ENCODE results near the gene SLC24A2.
"Not testable (repeated sequence)": the region's sequence is repeated elsewhere in the genome, so short reads cannot be mapped to it uniquely, and the experiment has no call there.

The SLC24A2 gene

GRCh38 chr9:19788614-19789271 lies at the start of gene SLC24A2:
TSS of gene SLC24A2 (minus strand) at chr9:19789037.
- no peak for DNase-seq (ENCODE audit: insufficient read length, low spot score)

GRCh38 chr9:19833331-19833730 lies 44.5 kb upstream of the SLC24A2 start:
- DNase-seq (ENCODE audit: insufficient read length, low spot score); FAIRE-seq: not testable (repeated sequence)

More at GRCh38 chr9:19788614-19789271, at the start of gene SLC24A2:
- FAIRE-seq: no peak

- DNase-seq (ENCODE audit: insufficient read length, low spot score): no peak
- FAIRE-seq: no peak
Measured at GRCh38 chr9:19830796-19831195, 42.0 kb upstream of the SLC24A2 start.

- FAIRE-seq: no peak
- DNase-seq (ENCODE audit: insufficient read length, low spot score): no peak
Measured at GRCh38 chr9:19828576-19829109, 39.8 kb upstream of the SLC24A2 start.

- FAIRE-seq (no peak), DNase-seq (ENCODE audit: insufficient read length, low spot score) (no peak)
Measured at GRCh38 chr9:19816769-19817168, 27.9 kb upstream of the SLC24A2 start.

- DNase-seq (ENCODE audit: insufficient read length, low spot score) (no peak), FAIRE-seq (no peak)
Measured at GRCh38 chr9:19812194-19812593, 23.4 kb upstream of the SLC24A2 start.

- DNase-seq (ENCODE audit: insufficient read length, low spot score) (no peak), FAIRE-seq (no peak)
Measured at GRCh38 chr9:19809422-19810269, 20.8 kb upstream of the SLC24A2 start.

- no peak for DNase-seq (ENCODE audit: insufficient read length, low spot score)
- FAIRE-seq: no peak
Measured at GRCh38 chr9:19807182-19807892, 18.5 kb upstream of the SLC24A2 start.

- no peak for FAIRE-seq
- DNase-seq (ENCODE audit: insufficient read length, low spot score): no peak
Measured at GRCh38 chr9:19804431-19804830, 15.6 kb upstream of the SLC24A2 start.

- FAIRE-seq: no peak
- DNase-seq (ENCODE audit: insufficient read length, low spot score): no peak
Measured at GRCh38 chr9:19800884-19801283, 12.0 kb upstream of the SLC24A2 start.

GRCh38 chr9:19799784-19800183 lies 10.9 kb upstream of the SLC24A2 start:
- DNase-seq (ENCODE audit: insufficient read length, low spot score) (no peak), FAIRE-seq (no peak)

GRCh38 chr9:19788152-19788551 lies 685 bp downstream of the SLC24A2 start:
- FAIRE-seq (no peak), DNase-seq (ENCODE audit: insufficient read length, low spot score) (no peak)

- DNase-seq (ENCODE audit: insufficient read length, low spot score) (no peak), FAIRE-seq (no peak)
Measured at GRCh38 chr9:19787672-19788071, 1.2 kb downstream of the SLC24A2 start.

- no peak for FAIRE-seq
- DNase-seq (ENCODE audit: insufficient read length, low spot score): no peak
Measured at GRCh38 chr9:19785230-19785629, 3.6 kb downstream of the SLC24A2 start.

- FAIRE-seq (no peak), DNase-seq (ENCODE audit: insufficient read length, low spot score) (no peak)
Measured at GRCh38 chr9:19784136-19784535, 4.7 kb downstream of the SLC24A2 start.

- DNase-seq (ENCODE audit: insufficient read length, low spot score): no peak
- FAIRE-seq: no peak
Measured at GRCh38 chr9:19783500-19783899, 5.3 kb downstream of the SLC24A2 start.

GRCh38 chr9:19782005-19782404 lies 6.8 kb downstream of the SLC24A2 start:
- no peak for DNase-seq (ENCODE audit: insufficient read length, low spot score)
- FAIRE-seq: no peak

- FAIRE-seq (no peak), DNase-seq (ENCODE audit: insufficient read length, low spot score) (no peak)
Measured at GRCh38 chr9:19781240-19781639, 7.6 kb downstream of the SLC24A2 start.

GRCh38 chr9:19771446-19771845 lies 17.4 kb downstream of the SLC24A2 start:
- no peak for DNase-seq (ENCODE audit: insufficient read length, low spot score)
- FAIRE-seq: no peak

GRCh38 chr9:19770973-19771372 lies 17.9 kb downstream of the SLC24A2 start:
- DNase-seq (ENCODE audit: insufficient read length, low spot score) (no peak), FAIRE-seq (no peak)

GRCh38 chr9:19769213-19769612 lies 19.6 kb downstream of the SLC24A2 start:
- FAIRE-seq: no peak
- DNase-seq (ENCODE audit: insufficient read length, low spot score): no peak
